ENCODE measurements around the gene OXSR1. TPM values are rescaled to one million over a fixed set of nuclear protein-coding genes. Genes with fewer than 3 reads are reported as not detected.
"Not testable (repeated sequence)": the region's sequence is repeated elsewhere in the genome, so short reads cannot be mapped to it uniquely, and the experiment has no call there.

OXSR1 gene
- total RNA-seq, 1 experiment from 2014 or later: 23.6 TPM

- no peak for DNase-seq (ENCODE audit: low read depth)
These were observed 102.8 kb downstream of the OXSR1 start for GRCh38 chr3:38268087-38268486.

- no peak for DNase-seq (ENCODE audit: low read depth)
These were observed 103.2 kb downstream of the OXSR1 start for GRCh38 chr3:38268522-38268921.

GRCh38 chr3:38270606-38271005 is 105.3 kb downstream of the OXSR1 start:
- DNase-seq (ENCODE audit: low read depth): no peak

GRCh38 chr3:38271553-38271952 is 106.2 kb downstream of the OXSR1 start:
- no peak for DNase-seq (ENCODE audit: low read depth)

- DNase-seq (ENCODE audit: low read depth): no peak
These were observed 109.7 kb downstream of the OXSR1 start for GRCh38 chr3:38274864-38275649.

- no peak for DNase-seq (ENCODE audit: low read depth)
These were observed 110.3 kb downstream of the OXSR1 start for GRCh38 chr3:38275658-38276057.

- no peak for DNase-seq (ENCODE audit: low read depth)
These were observed 111.0 kb downstream of the OXSR1 start for GRCh38 chr3:38276081-38276916.

- no peak for DNase-seq (ENCODE audit: low read depth)
These were observed 111.7 kb downstream of the OXSR1 start for GRCh38 chr3:38276917-38277630.

GRCh38 chr3:38278841-38279240 is 113.5 kb downstream of the OXSR1 start:
- no peak for DNase-seq (ENCODE audit: low read depth)

GRCh38 chr3:38281895-38282686 is 116.8 kb downstream of the OXSR1 start, which contains the start of gene SLC22A14:
TSS of gene SLC22A14 (plus strand) at chr3:38282294. CDS start at chr3:38306027, 23,733 bp downstream.
- DNase-seq (ENCODE audit: low read depth): no peak

GRCh38 chr3:38283810-38284755 is 118.7 kb downstream of the OXSR1 start:
- no peak for DNase-seq (ENCODE audit: low read depth)

- no peak for DNase-seq (ENCODE audit: low read depth)
These were observed 119.4 kb downstream of the OXSR1 start for GRCh38 chr3:38284756-38285150.

GRCh38 chr3:38289286-38290217 is 124.2 kb downstream of the OXSR1 start:
- DNase-seq (ENCODE audit: low read depth): not testable (repeated sequence)

- not testable (repeated sequence) for DNase-seq (ENCODE audit: low read depth)
These were observed 131.7 kb downstream of the OXSR1 start for GRCh38 chr3:38297053-38297452.

GRCh38 chr3:38297537-38297936 is 132.2 kb downstream of the OXSR1 start:
- DNase-seq (ENCODE audit: low read depth): no peak

GRCh38 chr3:38297947-38298711 is 132.8 kb downstream of the OXSR1 start:
- DNase-seq (ENCODE audit: low read depth): no peak

All from Daoy (cell line).